Mesothelial cell of epicardium (in vitro differentiated cells): ENCODE measurements around the gene KRTAP2-1. TPM values are rescaled to one million over a fixed set of nuclear protein-coding genes. Genes with fewer than 3 reads are reported as not detected.
A peak's percentile ranks its signal among the peaks of the same experiment; 100 is the strongest.
"Not testable (repeated sequence)": the region's sequence is repeated elsewhere in the genome, so short reads cannot be mapped to it uniquely, and the experiment has no call there.

Source experiments
- DNase-seq, 2 experiments: peaks; one replicate each; pipeline ENCODE4 v3.0.0; 2021; ENCODE audit warnings: low spot score in 2 of 2; ENCODE audit not compliant: unreplicated experiment in 2 of 2
- H3K27ac Mint-ChIP-seq: 2 replicates; pipeline ENCODE4 v1.8.0; 2021; ENCODE audit warnings: mixed read lengths
- H3K27me3 Mint-ChIP-seq: 2 replicates; pipeline ENCODE4 v1.8.0; 2021; ENCODE audit warnings: low read depth, mixed read lengths
- H3K36me3 Mint-ChIP-seq: 2 replicates; pipeline ENCODE4 v1.8.0; 2021; ENCODE audit warnings: mixed read lengths
- H3K4me1 Mint-ChIP-seq: 2 replicates; pipeline ENCODE4 v1.8.0; 2021; ENCODE audit warnings: mixed read lengths
- H3K4me3 Mint-ChIP-seq: 2 replicates; pipeline ENCODE4 v1.8.0; 2021; ENCODE audit warnings: mild to moderate bottlenecking, moderate library complexity, mixed read lengths
- H3K9me3 Mint-ChIP-seq: 2 replicates; pipeline ENCODE4 v1.8.0; 2021; ENCODE audit warnings: mixed read lengths
- CTCF ChIP-seq: fragments of 200-600 bp; sonication (generic); IDR thresholded peaks from one replicate; pipeline ENCODE4 v1.5.0; 2021; ENCODE audit warnings: antibody characterized with exemption; ENCODE audit not compliant: unreplicated experiment
- total RNA-seq: library from RNA; stranded (reverse); gene quantifications from 3 replicates; pipeline ENCODE4 v1.2.1, GENCODE V29; 2021

KRTAP2-1 gene
- total RNA-seq, 1 donor from 2014 or later = not detected

DNA sequence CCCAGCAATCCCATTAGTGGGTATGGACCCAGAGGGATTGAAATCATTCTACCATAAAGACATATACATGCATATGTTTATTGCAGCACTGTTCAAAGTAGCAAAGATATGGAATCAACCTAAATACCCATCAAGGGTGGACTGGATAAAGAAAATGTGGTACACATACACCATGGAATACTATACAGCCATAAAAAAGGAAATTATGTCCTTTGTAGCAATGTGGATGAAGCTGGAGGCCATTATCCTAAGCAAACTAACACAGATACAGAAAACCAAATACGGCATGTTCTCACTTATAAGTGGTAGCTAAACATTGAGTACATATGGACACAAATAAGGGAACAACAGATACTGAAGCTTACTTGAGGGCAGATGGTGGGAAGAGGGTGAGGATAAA, 10.4 kb upstream of the KRTAP2-1 start:
- no peaks in the 10 kb centered on the region for H3K36me3 Mint-ChIP-seq
- no peaks in the 10 kb centered on the region for H3K27me3 Mint-ChIP-seq
- peaks cover 28% of the 10 kb centered on the region for H3K4me1 Mint-ChIP-seq
- DNase-seq = no peak
- no peak overlapping the region for H3K4me3 Mint-ChIP-seq
- TF ChIP-seq CTCF = no peak
- H3K27ac Mint-ChIP-seq = no peak overlapping the region
- peaks cover 20% of the 10 kb centered on the region for H3K9me3 Mint-ChIP-seq

DNA sequence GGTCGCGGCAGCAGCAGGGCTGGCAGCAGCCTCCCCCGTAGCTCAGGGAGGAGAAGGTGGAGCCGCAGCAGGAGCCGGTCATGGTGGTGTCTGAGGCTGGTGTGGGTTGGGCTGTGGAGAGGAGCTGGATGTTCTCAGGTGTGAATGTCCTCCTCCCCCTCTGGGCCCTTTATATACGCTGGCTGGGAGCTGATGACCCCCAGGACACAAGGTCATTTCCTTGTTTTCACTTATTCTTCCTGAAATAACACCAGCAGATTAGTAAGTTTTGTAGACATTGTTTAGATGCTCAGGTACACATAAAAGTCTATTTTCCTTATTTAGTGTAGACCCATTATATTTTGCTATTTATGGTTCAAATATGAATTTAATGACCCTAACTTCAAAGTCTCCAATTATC, 8.0 kb upstream of the KRTAP2-1 start, which contains the start of gene KRTAP2-2:
Gene KRTAP2-2 (minus strand): TSS at position 101 of the 400 bp plus-strand sequence. CDS start 19 bp downstream, at position 82.
- H3K27ac Mint-ChIP-seq, H3K36me3 Mint-ChIP-seq, H3K4me3 Mint-ChIP-seq, H3K27me3 Mint-ChIP-seq, DNase-seq: not testable (repeated sequence)
- Mint-ChIP-seq H3K9me3 (peaks cover 24% of the 10 kb centered on the region), H3K4me1 (peaks cover 15% of the 10 kb centered on the region)

- not testable (repeated sequence) for H3K27me3 Mint-ChIP-seq, H3K4me3 Mint-ChIP-seq, DNase-seq, H3K36me3 Mint-ChIP-seq, H3K27ac Mint-ChIP-seq
- Mint-ChIP-seq H3K4me1 (peaks cover 17% of the 10 kb centered on the region), H3K9me3 (peaks cover 24% of the 10 kb centered on the region)
Observed at GRCh38 chr17:41054556-41054955, 7.4 kb upstream of the KRTAP2-1 start.

DNA sequence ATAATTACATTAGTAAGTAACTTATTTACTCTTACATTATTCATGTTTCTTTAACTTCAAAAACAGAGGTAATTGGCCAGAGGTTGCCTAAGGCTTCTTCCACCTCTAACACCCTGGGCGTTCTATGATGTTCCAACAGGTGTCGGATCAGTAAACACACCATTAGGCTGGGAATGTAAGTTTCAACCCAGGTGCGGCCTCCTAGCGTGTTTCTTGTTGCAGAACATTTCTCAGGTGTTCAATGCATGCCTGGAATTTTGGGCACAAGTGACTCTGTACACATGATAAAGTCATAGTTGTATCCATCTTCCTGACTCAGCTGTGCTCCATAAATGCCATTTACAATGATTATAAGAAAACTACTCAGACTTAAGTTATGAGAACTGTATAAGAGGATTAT, 6.9 kb upstream of the KRTAP2-1 start:
- Mint-ChIP-seq H3K27me3 (no peaks in the 10 kb centered on the region), H3K4me3 (no peak overlapping the region), H3K4me1 (peaks cover 14% of the 10 kb centered on the region), H3K27ac (no peak overlapping the region), H3K36me3 (no peaks in the 10 kb centered on the region), H3K9me3 (peaks cover 24% of the 10 kb centered on the region)
- no peak for DNase-seq
- no peak for TF ChIP-seq CTCF

- Mint-ChIP-seq H3K27ac (no peak overlapping the region), H3K36me3 (no peaks in the 10 kb centered on the region), H3K4me3 (no peak overlapping the region), H3K27me3 (no peaks in the 10 kb centered on the region), H3K4me1 (peaks cover 25% of the 10 kb centered on the region), H3K9me3 (peaks cover 23% of the 10 kb centered on the region)
- TF ChIP-seq CTCF = no peak
- no peak for DNase-seq
Observed at GRCh38 chr17:41052566-41052965, 5.5 kb upstream of the KRTAP2-1 start.

- Mint-ChIP-seq H3K27ac (peak overlapping the region; percentile 88), H3K27me3 (no peaks in the 10 kb centered on the region), H3K4me3 (no peak overlapping the region), H3K4me1 (peaks cover 28% of the 10 kb centered on the region), H3K9me3 (peaks cover 17% of the 10 kb centered on the region), H3K36me3 (peaks cover 1% of the 10 kb centered on the region)
- no peak for DNase-seq
- TF ChIP-seq CTCF = no peak
Observed at GRCh38 chr17:41049110-41049509, 2.0 kb upstream of the KRTAP2-1 start.

DNA sequence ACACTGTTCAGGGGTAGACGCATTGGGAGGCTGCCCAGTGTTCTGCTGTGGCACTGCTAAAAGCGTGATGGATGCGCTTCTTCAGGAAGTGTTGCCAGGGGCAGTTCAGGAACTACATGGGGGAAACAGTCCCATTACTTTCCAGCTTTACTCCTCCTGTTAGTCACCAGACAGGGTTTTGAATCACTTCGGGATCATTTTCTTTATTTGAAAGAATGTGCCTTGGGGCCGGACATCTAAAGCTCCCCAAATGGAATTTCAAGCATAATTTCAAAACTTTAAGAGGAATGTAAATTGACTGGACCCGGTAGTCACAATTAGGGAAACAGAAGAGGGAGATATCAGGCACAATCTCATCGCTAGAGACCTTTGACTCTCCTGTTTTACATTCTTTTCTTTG, 1.3 kb upstream of the KRTAP2-1 start:
- no peak for TF ChIP-seq CTCF
- no peak for DNase-seq
- Mint-ChIP-seq H3K27ac (peak overlapping the region; percentile 88), H3K4me3 (no peak overlapping the region), H3K36me3 (peaks cover 4% of the 10 kb centered on the region), H3K27me3 (no peaks in the 10 kb centered on the region), H3K9me3 (peaks cover 17% of the 10 kb centered on the region), H3K4me1 (peaks cover 28% of the 10 kb centered on the region)
